NCI-H2171 treated with DMSO at 0.1 percent for 48 hours (cell line): ENCODE measurements around the gene EXOC3.
"Not testable (repeated sequence)": the region's sequence is repeated elsewhere in the genome, so short reads cannot be mapped to it uniquely, and the experiment has no call there.

Source experiments
- DNase-seq: peaks from one replicate; lab custom pipeline; 2025; lab: John Stamatoyannopoulos, UW

The EXOC3 gene

DNA sequence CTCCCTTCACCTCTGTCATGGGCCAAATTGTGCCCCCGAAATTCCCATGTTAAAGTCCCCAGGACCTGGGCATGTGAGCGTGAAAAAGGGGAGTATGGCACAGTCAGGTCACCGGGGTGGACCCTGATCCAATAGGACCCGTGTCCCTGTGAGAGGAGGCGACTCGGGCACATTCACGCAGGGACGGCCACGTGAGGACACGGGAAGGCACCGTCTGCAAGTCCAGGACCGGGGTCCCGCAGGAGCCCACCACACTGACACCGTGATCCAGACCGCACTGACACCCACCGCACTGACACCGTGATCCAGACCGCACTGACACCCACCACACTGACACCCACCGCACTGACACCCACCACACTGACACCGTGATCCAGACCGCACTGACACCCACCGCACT lies 43.6 kb downstream of the EXOC3 start:
- DNase-seq: not testable (repeated sequence)

DNA sequence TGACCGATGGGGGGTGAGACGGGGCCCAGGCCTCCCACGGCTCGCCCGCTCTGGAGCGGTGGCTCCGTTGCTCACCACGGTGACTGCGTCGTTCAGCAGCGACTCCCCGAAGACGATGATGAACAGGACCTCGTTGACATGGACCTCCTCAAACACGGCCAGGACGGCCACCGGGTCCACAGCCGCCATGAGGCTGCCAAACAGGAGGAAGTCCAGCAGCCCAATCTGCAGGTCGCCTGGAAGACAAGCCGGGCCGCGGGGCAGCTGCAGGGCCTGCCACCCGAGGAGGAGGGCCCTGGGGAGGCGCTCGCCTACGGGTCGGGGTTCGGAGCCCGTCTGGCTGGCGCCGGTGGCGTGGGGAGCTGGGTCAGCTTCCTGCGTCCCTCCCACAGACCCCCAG lies 45.3 kb downstream of the EXOC3 start:
- no peak for DNase-seq

DNA sequence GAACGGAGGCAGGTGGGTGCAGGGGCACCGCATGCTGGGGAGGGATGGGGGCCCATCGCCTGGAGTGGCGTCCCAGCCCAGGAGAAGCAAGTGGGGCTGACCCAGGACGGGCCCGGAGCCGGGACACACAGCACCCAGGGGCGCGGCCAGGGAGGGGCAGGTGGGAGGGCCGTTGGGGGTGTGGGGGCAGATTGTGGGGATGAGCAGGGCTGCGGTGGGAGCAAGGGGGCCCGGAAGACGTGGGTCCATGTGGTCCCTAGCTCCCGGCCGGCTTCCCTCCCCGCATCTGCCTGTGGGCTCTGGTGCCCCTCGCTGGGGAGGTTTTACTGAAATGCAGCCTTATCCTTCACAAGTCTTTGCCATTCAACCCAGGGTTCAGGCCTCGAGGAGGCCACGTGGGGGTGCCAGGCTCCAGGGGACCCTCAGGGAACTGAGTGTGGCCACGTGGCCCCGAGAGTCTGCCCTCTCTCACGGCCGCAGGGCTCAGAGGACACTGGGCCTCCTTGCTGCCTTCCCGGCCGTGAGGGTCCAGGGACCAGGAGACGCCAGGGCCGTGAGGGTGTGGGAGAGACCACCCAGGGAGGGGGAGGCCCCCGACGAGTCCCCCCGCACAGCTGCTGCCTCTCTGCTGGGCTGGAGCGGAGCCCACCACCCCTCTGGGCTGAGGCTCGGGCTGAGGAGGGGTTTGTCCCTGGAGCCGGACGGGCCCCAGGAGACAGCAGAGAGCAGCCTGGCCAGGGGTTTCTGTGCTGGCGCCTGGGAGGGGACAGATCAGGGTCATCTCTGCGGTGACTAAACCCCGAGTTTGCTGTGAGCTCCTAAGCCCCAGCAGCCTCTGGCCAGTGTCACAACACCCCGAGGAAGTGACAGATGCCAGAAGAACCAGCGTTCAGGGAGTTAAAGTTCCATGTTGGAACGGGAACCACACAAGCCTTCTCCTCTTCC lies 46.0 kb downstream of the EXOC3 start:
- no peak for DNase-seq

DNA sequence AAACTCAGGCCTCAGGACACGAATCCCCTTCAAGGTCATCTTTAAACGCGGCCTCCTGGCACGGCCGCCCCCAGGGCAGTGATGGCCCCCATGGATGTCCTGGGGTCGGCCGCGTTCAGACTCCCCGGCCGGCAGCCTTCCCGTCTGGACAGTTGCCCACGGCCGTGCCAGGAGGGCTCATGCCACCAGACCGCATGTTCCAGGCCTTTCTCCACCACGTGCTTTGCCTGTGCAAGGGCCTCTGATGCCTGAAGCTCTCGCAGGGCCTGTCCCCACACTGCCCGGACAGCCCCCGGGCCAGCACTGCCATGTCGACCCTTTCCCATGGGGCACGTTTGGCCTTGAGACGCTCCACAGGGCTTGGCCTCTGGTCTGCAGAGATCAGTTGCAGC lies 46.7 kb downstream of the EXOC3 start:
- no peak for DNase-seq

DNA sequence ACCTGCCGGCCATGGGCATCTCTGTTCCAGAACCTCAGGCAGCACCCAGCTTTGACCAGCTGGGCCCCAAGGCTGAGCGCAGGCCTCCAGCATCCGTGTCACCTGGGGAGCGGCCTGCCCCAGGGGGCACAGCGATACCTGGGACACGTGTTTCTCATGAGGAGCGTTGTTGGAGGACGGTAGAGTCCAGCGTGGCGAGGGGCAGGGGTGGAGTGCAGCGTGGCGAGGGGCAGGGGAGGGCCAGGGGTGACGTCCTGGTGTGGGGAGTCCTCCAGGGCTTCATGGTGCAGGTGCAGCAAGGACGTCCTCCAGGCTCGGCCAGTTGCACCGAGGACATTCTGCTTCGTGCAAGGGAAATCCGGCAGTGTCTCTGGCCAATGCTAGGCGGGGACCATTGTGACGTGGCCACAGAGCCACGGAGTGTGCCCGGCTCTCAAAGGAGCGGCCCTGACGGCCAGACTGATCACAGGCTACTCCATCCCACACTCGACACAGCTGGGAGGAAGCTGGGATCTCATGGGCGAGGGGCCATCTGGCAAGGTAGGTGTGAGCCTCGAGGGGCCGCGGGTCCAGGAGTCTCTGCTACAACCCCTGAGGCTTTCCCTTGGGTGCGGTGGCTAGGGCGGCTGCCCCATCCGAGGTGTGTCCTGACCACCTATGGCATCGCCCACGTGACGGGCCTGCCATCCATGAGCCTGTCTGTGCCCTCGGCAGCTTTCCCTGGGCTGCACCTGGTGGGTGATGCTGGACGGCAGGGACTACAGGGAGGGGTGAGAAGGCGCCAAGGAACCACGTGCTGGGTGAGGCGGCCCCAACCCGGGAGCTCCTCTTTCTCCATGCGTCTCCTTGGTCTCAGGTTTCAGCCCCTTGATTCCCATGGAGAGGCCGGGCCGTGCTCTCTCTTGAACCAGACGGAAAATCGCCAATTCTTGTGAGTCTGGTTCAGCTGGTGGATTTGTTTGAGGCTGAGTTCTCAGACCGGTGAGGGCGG lies 47.4 kb downstream of the EXOC3 start:
- peak; percentile 25 for DNase-seq

DNA sequence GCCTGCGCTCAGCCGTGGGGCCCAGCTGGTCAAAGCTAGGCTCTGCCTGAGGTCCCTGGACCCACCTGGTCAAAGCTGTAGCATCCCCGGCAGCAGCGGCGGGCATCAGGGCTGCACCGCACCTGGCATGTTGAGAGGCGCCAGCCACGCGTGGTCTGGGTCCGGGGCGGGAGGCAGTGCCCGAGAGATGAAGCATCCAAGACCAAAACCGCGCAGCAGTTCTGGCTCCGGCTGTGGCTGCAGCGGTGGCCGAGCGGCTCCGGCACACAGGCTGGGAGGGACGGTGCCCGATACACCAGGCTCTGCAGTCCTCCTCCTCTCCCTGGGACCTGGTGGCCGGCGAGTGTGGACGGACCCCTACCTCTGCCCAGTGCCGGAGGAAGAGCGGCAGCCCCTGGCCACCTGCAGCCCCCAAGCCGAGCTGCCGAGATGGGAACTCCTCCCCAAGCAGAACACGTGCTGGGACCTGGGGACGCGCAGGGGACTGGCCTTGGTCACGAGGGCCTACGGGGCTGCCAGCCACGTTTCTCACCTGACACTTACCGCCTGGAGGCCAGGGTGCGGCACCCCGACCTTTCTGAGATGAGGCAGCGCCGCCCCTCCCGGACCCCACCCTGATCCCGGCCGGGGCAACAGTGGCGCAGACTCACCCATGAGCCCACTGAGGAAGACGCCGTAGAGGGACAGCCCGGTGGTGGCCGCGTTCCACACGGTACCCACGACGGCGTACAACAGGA lies 48.3 kb downstream of the EXOC3 start:
- no peak for DNase-seq

DNA sequence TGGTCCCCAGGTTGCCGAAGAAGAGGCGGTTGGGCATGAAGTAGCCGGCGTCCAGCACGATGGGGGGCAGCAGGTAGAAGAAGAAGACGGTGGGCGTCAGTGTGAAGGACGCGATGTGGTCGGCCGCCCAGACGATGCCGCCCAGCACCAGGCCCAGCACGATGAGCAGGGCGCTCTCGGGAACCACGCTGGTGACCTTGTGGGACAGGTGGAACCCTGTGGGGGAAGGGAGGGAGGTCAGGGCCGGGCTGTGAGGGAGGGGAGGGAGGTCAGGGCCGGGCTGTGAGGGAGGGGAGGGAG lies 48.8 kb downstream of the EXOC3 start:
- DNase-seq: no peak

DNA sequence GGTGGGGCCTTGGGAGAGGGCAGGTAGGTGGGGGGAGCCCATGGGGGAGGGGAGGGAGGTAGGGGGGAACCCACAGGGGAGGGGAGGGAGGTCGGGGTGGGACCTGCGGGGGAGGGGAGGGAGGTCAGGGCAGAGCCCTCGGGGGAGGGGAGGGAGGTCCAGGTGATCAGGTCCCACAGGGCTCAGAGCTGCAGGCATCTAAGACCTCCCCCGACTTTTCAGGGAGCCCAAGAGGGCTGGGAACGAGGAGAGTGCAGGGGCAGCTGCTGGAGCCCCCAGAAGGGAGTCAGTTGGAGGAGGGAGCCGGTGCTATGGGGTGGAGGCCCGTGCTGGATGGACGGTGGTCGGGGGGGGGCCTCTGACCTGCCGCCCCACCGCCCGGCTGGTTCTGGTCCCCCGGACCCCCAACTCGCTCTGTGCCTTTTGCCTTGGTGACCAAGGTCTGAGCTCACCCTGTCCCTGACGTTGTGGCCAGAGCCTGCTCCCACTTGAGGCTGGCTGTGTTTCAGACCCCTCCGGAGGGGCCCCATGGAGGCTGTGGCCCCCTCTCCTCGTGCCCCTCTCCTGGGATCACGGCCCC lies 49.4 kb downstream of the EXOC3 start:
- no peak for DNase-seq

DNA sequence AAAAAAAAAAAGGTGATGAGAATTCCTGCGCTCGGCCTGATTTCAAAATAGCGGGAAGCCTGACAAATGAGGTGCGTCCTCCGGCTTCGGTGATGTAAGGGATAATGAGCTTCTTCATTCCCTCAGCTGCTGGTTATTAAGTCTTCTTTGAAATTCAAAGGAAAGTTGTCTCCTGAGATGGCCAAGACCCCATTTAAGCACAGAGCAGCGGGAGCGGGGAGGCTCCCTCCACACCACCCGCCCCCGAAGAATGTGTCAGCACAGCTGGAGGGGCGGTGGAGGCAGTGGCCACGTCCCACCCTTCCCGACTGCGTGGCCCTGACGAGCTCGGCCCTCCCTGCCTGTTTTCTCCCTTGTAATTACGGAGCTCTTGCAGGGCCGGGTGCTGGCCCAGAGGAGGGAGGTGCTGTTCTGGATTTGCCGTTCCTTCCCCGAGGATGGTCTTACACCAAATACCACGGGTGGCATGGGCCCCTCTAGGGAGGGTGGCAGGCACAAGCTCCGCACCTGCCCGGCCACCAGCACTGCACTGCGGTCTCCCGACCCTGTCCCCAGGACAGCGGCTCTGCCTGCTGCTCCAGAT lies 50.2 kb downstream of the EXOC3 start:
- DNase-seq: no peak

DNA sequence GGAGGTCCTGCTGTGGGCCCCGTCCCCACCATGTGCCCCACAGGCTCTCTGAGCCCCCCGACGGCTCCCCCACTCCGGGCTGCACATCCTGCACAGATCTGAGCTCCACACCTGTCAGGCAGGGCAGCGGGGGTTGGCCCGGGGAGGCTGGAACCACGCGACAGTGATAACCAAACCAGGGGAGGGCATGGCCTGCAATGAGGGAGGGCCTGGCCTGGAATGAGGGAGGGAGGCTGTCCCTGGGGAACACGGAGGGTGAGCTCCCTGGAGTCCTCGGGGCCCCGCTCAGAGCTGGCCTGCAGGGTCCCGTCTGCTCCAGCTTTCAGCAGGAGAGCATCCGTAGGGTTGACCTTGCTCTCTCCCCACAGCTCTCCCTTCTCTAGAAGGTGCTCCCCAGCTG lies 50.8 kb downstream of the EXOC3 start:
- DNase-seq: no peak

DNA sequence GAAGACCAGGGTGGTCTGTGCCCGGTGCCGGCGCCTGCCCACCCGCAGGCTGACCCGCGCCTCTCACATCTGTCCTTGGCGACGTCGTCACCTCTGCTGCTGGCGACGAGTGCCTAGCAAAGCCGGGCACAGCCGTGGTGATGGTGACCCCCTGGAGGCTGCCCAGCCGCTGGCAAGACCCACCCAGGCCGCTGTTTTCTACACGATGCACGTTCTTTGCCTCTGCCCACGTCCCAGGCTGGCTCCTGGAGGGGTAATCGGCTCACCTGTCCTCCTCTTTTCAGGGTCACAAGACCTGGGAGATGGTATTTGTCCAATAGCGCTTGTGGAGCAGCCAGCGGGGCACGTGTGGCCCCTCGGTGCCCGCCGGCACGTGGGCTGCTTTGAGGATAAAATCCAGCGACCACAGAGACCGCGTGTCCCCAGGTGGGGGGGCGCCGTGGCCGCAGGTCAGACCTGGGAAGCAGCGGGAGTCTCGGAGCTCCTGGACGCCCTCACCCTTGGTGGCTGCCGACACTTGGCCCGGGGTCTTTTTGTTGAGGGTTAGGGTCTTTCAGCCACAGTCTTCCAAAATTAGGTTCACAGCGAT lies 51.8 kb downstream of the EXOC3 start:
- no peak for DNase-seq

DNA sequence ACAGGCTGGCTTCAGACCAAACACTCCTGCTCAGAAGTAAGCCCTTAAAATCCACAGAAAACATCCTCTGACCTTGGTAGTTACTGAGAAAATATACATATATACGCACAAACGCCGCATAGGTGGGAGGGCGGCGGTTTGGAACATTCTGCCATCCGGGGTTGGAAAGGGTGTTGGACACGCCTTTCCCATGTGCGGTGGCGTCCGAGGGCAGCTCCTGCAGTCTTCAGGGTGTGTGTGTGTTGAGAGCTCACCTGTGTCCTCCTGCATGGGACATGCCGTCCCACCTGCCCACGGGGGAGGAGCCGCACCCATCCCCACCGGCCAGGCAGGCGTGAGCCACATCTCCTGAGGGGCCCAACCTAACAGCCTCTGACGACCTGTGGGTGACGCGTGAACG lies 53.1 kb downstream of the EXOC3 start:
- no peak for DNase-seq

DNA sequence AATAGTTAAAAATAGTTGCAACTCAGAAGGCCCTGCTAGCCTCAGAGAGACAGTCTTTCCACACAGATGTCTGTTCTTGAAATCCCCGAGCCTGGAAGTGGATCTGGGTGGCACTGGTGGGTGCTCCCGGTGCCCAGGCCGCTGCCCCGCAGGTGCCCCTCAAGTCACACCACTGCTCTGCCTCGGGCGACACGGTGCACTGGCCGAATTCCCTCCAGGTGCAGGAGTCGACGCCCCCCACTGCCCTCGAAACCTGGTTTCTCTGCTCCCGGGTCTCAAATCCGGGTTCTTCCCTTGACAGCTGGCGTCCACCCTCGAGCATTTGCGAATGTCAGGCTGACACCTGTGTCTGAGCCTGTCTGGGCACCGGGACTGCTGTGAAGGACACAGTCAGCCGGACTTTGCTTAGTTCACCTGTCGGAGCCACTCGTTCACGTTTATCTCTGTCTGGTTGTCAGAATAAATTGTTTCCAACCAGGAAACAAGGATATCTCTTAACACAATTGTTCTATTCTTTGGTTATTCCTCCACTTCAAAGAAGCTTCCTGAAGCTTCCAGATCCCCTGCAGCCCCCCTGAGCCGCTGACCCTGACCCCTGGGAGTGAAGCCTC lies 54.2 kb downstream of the EXOC3 start:
- no peak for DNase-seq

DNA sequence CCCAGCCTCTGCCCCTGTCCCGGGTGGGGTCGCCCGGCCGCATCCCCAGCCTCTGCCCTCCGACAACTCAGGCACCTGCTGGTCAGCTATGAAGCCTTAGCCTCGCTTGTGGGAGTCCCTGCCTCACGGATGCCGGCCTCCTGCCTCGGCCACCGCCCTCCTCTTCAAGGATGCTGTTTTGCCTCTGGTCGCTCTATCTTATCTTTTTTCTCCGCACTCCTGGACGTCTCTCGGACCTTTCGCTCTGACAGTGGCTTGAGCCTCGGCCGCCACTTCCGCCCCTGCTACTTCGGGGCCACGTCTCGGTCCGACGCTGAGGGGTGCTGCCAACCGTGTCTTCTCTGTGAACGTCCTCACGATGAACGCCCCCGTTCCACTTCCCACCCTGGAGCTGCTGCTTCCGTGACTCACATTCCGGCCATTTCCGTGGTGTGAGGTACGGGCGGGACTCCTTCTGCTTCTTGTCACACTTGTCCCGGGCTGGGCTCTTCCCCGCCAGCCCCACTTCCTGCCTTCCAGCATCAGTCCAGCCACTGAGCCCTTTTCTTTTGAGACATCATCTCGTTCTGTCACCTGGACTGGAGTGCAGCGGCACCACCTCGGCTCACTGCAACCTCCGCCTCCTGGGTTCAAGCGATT lies 55.0 kb downstream of the EXOC3 start:
- DNase-seq: no peak

DNA sequence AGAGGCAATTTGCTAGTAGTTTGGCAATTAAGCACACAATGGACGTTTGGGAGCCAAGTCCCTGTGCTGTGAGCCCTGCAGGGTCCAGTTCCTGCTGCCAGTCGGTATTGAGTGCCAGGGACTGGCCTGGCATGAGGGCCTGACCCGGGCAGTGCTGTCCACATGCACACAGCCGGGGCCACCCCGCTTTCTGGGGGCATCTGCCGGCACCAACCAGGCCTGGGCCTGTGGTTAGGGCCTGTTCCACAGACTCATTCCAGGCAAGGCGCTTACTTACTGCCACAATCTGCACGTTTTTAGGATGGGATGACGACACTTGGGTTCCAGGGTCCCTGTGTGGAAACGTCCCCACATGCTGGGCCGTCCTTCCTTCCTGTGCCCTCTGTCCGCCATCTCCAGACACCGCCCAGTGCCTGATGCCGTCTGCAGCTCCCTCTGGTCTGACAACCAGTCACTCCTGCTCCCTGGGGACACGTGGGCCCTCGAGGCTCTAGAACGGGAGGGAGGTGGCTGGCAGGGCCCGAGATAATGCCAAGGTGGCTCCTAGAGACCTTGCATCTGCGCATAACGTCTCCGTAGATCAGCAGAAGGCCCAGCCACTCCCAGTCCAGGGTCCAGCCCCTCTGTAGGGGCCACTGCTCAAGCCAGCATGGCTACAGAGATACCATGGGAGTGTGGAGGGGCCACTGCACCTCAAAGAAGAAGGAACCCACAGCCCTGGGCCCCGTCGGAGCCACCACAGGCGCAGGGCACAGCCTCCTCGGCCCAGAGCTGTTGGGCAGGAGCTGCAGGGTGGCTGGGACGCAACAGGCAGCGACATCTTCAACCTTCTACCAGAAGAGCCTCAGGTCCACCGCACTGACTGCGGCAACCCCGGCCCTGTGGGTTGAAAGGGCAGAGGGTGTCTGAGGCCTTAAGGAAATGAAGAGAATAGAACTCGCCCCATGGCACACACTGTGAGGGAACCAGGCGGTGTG lies 56.5 kb downstream of the EXOC3 start:
- no peak for DNase-seq

DNA sequence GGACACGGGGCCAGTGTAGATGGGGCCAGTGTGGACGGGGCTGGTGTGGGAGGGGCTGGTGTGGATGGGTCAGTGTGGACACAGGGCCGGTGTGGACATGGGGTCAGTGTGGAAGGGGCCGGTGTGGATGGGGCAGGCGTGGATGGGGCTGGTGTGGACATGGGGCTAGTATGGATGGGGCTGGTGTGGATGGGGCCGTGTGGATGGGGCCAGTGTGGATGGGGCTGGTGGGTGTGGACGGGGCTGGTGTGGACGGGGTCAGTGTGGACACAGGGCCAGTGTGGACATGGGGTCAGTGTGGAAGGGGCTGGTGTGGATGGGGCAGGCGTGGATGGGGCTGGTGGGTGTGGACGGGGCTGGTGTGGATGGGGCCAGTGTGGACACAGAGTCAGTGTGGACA lies 57.5 kb downstream of the EXOC3 start:
- no peak for DNase-seq

DNA sequence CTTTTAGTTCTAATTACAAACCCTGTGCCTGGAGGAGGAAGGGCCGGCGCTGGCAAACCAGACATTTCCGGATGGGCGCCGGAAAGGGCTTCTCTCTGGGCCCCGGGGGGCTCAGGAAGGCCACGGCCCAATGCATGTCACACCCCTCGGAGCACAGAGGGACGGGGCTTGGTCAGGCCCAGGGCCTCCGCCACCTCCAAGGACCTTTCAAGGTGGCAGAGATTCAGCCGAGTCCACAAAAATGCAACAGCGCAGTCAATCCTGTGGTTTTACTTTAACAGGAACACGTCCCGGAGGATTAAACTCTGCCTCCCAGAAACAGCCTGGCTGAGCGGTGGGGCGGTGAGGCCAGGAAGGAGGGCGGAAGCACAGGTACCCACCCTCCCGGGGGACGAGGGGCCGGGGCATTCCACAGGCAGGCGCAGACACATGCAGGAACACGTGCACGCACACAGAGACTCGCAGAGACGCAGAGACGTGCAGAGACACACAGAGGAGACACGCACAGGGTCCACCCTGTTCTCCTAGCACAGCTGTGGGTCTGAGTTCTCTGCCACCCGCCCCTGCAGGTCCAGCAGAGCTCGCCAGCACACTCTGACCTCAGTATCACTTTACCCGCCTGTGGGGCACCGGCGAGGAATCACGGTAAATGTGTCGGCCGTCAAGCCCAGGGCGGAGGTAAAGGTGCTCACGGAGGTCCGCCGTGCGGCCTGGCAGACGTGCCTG lies 58.3 kb downstream of the EXOC3 start:
- DNase-seq: no peak

DNA sequence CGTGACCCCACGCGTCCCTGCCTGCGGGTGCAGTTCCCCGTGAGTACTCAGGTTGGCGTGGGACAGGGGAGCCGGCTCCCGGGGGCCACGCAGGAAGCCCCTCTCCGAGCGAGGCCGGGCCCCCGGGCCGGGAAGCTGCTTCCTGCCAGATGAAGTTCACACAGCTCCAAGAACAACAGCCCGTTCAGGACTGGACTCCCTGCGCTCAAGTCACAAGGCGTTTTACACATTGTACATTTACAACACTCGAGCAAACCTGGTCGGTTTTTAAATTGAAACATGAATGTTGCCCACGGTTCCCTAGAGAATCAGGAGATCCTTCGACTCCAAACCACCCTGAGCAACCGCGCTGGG lies 58.8 kb downstream of the EXOC3 start:
- no peak for DNase-seq
